Daoy (cell line): Measurements from ENCODE around the gene STARD5. TPM values are rescaled to one million over a fixed set of nuclear protein-coding genes. Genes with fewer than 3 reads are reported as not detected.
A peak's percentile ranks its signal among the peaks of the same experiment; 100 is the strongest.
"Not testable (repeated sequence)": the region's sequence is repeated elsewhere in the genome, so short reads cannot be mapped to it uniquely, and the experiment has no call there.

Experiments used
- DNase-seq: peaks from one replicate; pipeline ENCODE4 v3.0.0-alpha.2; 2015; ENCODE audit warnings: low read depth
- total RNA-seq: library from RNA; depleted of rRNA; stranded (reverse); fragments of >200 nt; shearing (Covaris generic); gene quantifications from 2 replicates; pipeline ENCODE4 v1.2.3, GENCODE V29; 2014; rRNA removed

The STARD5 gene
- 1.7 TPM in 1 of 2 replicates, not detected in the other for total RNA-seq

- peak; percentile 98 for DNase-seq
Measured at GRCh38 chr15:81323944-81324881, at the start of gene STARD5. Gene STARD5, minus strand, starts transcription at chr15:81324141. Its CDS starts 42 bp downstream, at chr15:81324099.

- DNase-seq = no peak
Measured at GRCh38 chr15:81373176-81373575, 49.2 kb upstream of the STARD5 start.

- DNase-seq = no peak
Measured at GRCh38 chr15:81372575-81372974, 48.6 kb upstream of the STARD5 start.

- DNase-seq = no peak
Measured at GRCh38 chr15:81363718-81364500, 40.0 kb upstream of the STARD5 start.

- no peak for DNase-seq
Measured at GRCh38 chr15:81363276-81363675, 39.3 kb upstream of the STARD5 start.

GRCh38 chr15:81362790-81363189 lies 38.8 kb upstream of the STARD5 start:
- DNase-seq = no peak

GRCh38 chr15:81361891-81362290 lies 38.0 kb upstream of the STARD5 start:
- no peak for DNase-seq

GRCh38 chr15:81360491-81360890 lies 36.5 kb upstream of the STARD5 start:
- no peak for DNase-seq

GRCh38 chr15:81358248-81358647 lies 34.3 kb upstream of the STARD5 start:
- DNase-seq = no peak

- DNase-seq = no peak
Measured at GRCh38 chr15:81357180-81357686, 33.3 kb upstream of the STARD5 start.

- no peak for DNase-seq
Measured at GRCh38 chr15:81356252-81356651, 32.3 kb upstream of the STARD5 start.

- DNase-seq = no peak
Measured at GRCh38 chr15:81351651-81352050, 27.7 kb upstream of the STARD5 start.

GRCh38 chr15:81349271-81349670 lies 25.3 kb upstream of the STARD5 start:
- DNase-seq = no peak

- not testable (repeated sequence) for DNase-seq
Measured at GRCh38 chr15:81348691-81349090, 24.8 kb upstream of the STARD5 start.

- DNase-seq = no peak
Measured at GRCh38 chr15:81347910-81348309, 24.0 kb upstream of the STARD5 start.

GRCh38 chr15:81346611-81347010 lies 22.7 kb upstream of the STARD5 start:
- DNase-seq = no peak

GRCh38 chr15:81343371-81343770 lies 19.4 kb upstream of the STARD5 start:
- no peak for DNase-seq

- no peak for DNase-seq
Measured at GRCh38 chr15:81341351-81341750, 17.4 kb upstream of the STARD5 start.

- no peak for DNase-seq
Measured at GRCh38 chr15:81339851-81340250, 15.9 kb upstream of the STARD5 start.

- no peak for DNase-seq
Measured at GRCh38 chr15:81339321-81339720, 15.4 kb upstream of the STARD5 start.

- DNase-seq = peak; percentile 79
Measured at GRCh38 chr15:81338170-81339007, 14.4 kb upstream of the STARD5 start.
